ENCODE data around the gene MBD5.
A peak's percentile ranks its signal among the peaks of the same experiment; 100 is the strongest.

Gene MBD5

DNA sequence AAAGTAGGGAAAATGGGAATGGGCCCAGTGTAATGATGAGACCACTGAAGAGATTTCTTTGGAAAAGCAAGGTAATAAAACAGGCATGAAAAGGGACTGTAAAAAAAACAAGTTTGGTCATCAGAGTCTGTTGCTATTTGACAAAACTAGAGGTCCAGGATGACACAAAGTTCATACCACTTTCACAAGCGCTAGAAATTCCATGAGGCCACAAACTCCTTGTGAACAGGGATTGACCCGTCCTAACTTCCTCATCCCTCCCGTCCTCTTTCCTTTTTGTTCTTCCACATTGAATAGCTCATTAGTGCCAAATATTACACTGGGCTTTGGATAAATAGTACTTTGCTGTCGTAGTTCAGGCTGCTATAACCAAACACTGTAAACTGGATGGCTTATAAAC, 434.9 kb downstream of the MBD5 start:
- no peak for DNase-seq (ENCODE audit: low read depth, low spot score)

DNA sequence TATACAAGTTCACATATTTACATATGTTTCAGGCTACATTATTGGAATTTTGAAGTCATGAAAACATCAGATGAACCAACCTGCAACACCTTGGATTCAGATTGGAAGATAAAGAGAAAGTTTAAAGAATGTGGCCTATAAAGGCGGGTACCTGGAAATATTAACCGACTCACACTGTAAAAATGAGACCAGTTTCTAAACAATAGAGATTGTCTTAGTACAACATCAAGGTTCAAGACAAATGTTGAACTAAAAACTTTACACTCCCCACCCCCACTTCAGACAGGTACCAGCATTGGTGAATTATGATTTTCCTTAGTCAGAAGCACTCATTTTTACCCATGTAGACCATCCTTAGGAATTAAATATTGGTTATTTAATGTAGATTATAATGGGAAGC, 437.3 kb downstream of the MBD5 start:
- DNase-seq (ENCODE audit: low read depth, low spot score): no peak

DNA sequence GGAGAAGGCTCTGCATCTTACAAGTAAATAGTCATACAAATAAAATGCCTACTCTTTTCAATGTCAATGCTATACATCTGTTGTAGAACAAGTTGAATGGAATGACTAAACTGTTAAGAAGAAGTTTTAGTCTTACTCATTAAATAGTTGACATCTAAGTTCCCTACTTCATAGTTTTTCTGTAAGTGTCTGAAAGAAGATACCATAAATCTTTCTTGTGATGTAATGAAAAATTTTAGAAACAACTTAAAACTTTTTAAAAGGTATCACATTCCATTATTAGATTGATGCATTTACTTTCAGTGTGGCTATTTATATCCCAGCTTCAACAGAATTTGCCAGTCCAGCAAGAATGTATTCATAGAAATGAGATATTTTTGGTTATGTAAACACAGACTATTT, 438.5 kb downstream of the MBD5 start:
- no peak for DNase-seq (ENCODE audit: low read depth, low spot score)

DNA sequence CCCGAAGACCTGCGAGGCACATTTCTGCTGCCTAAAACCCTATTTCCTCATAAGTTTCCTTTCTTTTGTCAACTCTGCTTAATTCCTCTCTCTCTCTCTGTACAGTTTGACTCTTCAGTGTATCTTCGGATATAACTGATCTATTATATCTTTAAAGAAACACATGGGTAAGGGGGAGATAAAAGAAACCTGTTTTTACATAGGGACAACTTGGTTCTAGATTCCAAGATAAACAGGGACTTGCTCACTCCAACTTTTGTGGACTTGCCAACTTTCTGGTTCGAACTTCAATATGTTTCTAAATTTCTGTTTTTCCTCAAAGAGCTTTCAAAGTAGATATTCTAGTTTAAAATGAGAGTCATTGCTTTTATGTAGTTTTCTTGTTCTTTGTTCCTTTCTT, 441.0 kb downstream of the MBD5 start:
- no peak for DNase-seq (ENCODE audit: low read depth, low spot score)

DNA sequence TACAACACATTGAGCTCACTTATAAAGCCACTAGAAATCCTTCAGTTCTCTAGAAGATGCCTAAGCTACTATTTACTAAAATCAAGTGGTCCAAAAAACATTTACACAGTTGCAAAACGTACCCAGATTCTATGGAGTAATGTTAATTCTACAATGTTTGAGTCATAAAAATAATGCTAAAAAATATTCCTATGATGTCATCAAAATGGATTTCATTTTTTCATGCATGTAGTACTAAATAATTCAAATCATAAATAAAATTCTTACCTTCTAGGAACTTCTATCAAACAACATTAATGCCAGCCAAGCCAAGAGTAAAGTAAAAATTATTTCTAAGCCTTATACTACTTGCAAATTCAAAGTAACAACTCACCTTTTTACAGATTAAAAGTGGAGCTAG, 454.7 kb downstream of the MBD5 start:
- DNase-seq (ENCODE audit: low read depth, low spot score): no peak

DNA sequence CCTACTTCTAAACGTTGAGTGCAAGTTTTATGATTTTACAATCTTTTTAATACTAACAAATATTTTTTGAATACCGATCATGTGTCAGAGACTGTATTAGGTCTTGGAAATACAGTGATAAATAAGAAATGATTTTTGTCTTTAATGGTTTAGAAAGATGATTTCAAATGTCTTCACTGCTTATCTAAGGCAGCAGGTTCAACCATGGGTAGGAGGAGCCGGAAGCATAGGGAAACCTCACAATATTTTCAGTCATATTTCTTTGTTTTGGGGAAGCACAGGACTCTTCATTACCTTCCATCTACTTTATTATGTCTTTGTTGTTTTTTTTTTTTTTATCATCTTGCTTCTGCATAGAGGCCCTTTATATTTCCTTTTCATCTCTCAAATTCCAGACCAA, 458.5 kb downstream of the MBD5 start:
- no peak for DNase-seq (ENCODE audit: low read depth, low spot score)

DNA sequence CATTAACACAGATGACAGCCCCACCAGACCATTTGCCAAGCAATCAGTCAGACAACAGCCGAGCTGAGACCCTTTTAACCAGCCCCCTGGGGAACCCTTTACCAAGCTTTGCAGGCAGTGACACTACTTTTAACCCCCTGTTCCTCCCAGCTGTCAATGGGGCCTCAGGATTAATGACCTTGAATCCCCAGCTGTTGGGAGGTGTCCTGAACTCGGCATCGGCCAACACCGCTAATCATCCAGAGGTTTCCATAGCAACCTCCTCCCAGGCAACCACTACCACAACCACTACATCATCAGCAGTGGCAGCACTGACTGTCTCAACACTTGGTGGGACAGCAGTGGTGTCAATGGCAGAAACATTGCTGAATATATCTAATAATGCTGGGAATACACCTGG, 462.8 kb downstream of the MBD5 start:
- DNase-seq (ENCODE audit: low read depth, low spot score): no peak

DNA sequence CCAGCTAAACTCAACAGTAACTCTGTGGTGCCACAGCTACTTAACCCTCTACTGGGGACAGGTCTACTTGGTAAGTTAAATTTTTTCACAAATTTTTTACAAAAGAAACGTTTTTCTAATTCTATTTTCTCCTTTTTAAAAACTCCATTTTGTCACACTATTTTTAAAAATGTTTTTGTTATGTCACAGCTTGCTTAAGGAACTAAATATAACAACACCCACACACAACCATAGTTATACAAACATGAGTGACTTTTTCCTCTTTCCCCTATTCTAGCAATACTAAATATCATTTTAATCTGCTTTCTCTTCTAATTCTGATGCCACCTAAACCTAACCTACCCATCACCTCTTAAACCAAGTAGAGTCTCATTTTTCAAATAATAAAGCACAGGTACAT, 463.2 kb downstream of the MBD5 start:
- DNase-seq (ENCODE audit: low read depth, low spot score): no peak

DNA sequence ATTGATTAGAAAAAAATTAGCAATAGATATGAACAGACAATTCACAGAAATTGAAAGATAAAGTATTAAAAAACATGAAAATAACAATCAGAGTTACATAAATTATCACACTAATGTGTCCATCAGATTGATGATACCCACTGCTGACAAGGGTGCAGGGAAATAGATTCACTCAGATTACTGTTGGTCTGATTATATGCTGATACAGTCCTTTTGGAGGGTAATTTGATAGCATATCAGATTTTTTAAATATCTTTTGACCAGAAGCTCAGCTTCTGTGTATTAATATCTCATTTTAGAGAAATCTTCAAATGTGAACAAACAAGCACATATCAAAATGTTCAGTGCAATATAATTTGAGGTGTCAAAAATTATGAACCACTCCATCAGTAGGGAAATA, 465.8 kb downstream of the MBD5 start:
- no peak for DNase-seq (ENCODE audit: low read depth, low spot score)

DNA sequence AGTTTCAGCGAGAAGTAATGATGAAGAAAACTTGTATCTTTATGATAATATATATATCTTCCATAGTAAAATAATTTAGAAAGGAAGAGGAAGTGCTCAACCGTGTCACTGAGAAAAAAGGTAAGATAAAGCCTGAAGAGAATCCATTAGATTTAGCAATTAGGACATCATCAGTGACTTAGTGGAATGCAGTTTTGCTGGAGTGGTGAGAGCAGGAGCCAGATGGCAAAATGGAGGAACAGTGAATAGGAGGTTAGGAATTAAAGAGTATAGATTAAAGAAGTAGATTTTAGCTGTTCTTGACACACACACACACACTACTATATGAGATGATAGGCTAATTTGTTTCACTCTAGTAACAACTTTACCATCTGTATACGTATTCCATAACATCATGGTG, 466.5 kb downstream of the MBD5 start:
- no peak for DNase-seq (ENCODE audit: low read depth, low spot score)

DNA sequence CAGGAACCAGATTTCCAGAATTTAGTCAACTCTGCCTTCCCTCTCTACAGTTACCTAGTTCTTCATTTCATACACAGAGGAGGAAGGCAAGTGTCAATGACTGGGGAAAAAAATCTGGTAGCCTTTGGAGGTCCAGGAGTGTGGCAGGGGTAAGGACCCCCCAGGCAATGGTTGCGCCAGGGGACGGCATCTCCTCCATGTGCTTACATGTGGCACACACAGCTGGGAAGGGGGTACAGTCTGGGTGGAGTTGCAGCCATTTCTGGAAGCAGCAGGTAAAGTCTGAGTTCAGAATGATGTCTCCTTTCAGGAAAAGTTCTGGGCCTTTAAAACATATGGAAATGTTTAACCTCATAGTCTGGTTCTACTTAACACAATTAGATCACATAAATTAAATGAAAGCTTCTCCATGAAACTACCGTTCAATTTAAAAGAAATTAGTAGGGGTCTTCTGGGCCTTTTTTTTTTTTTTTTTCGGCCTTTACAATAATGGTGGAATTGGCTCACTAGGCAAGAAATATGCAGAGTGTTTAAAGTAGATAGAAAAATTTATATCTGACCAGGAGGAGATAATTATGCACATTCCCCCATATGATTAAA, 470.0 kb downstream of the MBD5 start:
- DNase-seq (ENCODE audit: low read depth, low spot score): no peak

DNA sequence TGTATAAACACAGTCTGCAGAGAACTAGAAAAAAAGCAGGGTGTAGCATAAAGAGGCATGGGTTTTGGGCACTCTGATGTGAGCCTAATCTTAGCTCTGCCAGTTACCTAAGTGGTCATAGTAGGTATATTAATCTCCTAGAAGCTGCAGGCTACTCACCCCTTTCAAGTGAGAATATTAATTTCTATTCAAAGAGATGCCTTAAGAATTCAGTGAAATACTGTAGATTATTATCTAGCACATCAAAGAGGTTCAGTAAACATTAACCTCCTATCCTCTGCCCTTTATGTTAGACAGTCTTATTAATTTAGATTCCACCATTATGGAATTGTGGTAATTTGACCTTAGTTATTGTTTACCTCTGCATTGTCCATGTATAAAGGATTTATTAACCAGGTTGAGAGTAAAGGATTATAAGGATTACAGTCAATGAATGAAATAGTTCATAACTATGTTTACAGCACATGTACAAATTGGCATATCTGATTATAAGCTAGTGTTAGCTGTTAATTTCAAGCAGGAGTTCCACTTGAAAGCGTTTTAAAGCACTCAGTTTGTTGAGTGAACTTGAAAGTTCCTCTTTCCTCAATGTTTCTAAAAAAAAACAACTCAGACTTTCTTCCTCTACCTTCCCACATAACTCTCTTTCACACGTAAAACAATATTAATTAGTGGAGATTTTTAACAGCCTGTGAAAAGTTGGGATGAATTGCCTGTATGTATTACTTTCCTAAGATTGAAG, 473.1 kb downstream of the MBD5 start:
- DNase-seq (ENCODE audit: low read depth, low spot score): no peak

DNA sequence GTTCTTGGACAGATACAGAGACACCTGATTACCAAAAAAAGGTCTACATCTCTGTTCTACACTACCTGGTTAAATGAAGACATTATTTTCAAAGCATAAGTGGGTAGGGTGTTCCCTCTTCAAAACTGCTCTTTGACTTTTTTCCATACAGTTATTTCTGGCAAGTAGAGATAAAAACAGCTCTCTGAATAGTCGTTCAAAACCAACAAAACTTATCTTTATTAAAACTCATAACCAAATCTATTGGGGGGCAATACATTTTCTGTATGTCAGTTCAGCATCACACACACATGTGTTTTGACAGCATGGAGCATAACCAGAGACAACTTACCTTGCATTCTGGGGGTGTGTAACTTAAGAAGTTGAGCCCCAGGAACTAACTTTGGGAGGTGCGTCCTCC, 474.7 kb downstream of the MBD5 start:
- no peak for DNase-seq (ENCODE audit: low read depth, low spot score)

DNA sequence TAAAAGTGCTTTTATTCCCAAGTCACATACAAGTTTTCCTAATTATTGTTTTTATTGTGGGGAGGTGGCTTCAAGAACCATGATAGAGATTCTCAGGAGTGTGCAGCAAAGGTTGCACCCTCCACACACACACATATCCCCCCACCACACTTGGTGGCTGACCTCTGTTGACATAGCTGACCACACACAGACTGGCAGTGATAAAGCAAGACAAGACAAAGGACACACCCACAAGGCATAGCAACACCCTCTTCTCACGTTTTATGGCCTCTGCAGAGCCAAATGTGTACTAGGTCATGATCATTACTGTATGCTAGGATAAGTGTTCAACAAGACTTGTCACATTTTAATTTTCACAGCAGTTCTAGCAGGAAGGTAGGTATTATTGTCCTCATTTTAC, 480.7 kb downstream of the MBD5 start:
- DNase-seq (ENCODE audit: low read depth, low spot score): no peak

DNA sequence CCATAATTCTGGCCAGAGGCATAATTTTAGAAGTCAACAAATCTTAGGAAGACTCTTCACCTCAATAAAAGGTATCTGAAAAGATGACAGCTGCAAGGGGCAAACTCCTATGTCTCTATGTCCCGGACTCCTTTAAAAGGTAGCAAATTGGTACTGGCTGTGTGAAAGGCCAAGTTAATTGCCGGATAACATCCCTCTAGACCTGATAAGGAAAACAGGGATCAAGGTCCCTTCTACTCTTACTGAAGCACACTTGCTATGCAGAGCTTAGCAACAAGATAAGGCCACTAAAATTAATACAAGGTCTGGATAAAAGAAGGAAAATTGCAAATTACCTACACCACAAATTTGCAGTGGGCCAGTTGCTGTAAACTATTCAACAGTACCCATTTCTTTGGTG, 482.6 kb downstream of the MBD5 start:
- no peak for DNase-seq (ENCODE audit: low read depth, low spot score)

DNA sequence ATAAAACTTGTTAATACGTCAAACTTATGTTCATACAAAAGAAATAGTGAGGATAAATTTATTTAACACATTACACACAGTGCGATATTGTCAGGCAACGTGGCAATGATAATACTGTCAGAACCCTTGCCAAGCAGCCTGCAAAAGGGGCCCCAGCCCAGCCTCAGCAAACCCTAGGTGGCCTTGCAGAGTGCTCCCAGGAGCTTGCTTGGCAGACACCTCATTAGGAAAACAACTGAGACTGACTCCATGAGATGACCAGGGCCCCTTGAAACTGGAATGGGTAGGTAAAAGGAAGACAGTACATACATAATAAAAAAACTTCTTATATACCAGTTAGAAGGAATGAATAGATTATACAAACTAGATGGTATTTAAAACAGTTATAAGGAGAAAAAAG, 487.1 kb downstream of the MBD5 start:
- no peak for DNase-seq (ENCODE audit: low read depth, low spot score)

DNA sequence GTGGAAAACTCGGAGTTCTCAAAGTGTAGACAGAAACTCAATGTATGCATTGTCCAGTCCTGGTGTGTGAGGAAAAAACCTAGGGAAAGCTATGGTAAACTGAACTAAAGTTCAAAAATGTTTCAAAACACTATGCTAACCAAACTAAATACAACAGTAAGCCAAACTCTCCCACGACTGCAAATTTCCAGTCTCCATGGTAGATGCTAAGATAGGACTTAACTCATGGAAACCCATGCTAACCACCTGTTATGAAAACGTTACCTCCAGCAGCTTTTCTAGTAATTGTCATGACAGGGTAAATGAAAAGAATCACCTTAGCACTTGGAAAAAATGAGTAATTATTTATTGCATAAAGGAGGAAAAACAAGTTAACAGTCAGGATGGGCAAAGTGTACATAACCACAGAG, 488.0 kb downstream of the MBD5 start:
- DNase-seq (ENCODE audit: low read depth, low spot score): no peak

DNA sequence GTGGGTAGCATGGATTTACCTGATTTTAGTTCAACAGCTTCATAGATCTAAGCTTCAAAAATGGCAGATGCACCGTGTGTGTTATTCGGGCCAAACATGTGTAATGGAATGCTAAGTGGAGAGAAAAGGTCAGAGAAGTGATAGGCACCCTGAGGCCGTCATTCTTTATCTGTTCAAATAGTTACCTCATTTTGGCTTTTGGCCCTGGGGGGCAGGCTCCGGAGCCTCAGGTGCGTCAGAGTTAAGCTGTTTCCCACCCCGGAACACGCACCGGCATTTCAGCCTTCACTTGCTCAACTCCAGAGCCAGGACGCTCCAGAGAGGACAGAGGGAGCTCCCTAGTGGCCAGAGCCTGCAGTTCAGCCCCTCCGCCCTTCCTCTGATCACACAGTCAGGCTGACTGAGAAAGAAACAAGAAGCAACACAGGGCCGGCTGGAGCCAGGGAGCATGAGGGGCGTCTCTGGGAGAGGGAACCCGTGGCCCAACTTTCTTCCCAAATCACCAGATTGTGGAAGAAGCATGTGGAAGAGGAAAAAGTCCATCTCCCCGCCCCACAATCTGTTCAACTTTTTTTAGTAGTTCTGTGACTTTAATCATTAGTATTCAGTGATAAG, 488.5 kb downstream of the MBD5 start:
- DNase-seq (ENCODE audit: low read depth, low spot score): peak; percentile 62

DNA sequence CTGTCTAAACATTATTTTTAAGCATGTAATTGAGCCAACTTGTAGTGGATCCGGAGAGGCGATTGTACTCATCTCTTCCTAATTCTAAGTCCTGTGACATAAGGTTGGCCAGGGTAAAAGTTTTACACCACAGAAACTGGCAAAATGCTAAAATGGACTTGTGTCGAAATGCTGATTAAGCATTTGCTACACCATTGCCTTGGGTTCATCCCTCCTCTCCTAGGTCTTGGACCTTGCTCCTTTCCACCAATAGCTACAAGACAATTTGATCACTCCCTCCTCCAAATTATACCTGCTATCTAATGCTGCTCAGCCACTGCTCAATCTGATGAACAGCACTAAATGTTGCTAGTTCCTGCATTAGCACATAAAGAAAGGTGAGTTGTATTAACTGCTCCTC, 491.0 kb downstream of the MBD5 start:
- DNase-seq (ENCODE audit: low read depth, low spot score): no peak

DNA sequence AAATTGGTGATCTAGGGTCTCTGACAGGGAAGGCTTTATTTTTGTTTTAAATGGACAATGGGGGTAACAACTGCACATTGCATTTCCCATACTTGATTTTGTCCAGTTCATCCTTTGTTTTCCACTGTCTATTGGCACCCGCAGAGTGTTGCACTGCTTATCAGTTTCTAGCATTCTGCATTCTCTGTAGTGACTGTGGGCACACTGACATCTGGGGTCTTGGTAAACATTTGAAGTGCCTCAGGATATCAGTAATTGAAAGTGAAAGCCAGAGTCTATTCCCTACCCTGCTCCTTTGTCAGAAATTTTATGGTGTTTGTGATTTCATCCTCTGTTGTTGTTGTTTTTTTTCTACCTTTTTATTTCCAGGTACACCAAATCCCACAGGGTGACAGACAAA, 491.6 kb downstream of the MBD5 start:
- DNase-seq (ENCODE audit: low read depth, low spot score): no peak

DNA sequence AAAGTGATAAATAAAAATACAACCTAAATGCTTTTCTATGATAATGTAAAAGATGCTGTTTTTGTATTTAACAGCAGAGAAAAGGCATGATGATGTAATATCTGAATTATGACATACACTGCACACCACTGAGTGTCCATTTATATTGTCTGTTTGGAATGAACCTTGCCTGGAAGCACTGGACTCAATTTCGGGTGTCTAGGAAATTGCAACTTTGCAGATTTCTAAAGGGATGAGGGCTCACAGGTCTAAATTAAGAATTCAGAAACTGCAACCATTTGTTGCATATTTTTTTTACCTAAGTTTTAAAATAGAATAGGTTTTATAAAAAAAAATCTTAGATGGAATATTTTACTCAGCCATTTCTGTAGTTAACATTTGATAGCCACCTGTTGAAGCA, 492.5 kb downstream of the MBD5 start:
- DNase-seq (ENCODE audit: low read depth, low spot score): no peak

DNA sequence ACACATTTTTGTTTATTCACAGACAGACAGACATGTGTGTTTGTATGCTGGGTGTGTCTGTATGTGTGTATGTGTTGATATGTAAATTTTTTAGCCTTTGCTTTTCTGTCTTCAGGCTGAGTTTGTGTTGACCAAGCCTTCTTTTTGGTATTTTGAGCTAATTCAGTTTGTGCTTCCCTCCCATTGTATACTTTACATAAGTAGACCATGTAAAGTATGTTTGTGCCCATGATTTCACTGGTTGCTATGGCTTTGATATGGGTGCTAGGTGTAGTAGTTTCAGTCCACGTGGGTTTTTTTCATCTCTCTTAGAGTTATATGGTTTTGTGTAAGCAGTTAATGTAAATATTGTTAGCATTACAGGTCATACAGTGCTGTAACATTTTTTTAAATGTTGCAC, 494.2 kb downstream of the MBD5 start:
- no peak for DNase-seq (ENCODE audit: low read depth, low spot score)

DNA sequence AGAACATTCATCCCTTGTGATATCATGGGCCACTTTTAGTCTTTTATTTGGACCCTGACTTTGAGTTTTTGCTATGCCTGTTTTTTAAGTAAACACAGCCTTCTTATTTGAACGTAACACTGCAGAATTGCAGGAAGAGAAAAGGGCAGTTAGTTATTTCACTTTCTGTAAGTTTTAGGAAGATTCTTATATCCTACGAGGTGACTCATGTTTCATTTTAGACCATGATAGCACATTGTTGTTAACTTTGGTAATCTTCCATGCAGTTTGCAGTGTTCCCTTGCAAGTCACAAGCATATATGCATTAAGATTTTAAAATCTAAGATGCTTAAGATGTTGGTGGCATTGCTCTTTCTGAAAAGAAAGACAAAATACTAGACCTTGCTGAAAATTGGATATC, 495.1 kb downstream of the MBD5 start:
- DNase-seq (ENCODE audit: low read depth, low spot score): no peak
